H54 (cell line): Measurements from ENCODE around the gene CDH23.
"Not testable (repeated sequence)": the region's sequence is repeated elsewhere in the genome, so short reads cannot be mapped to it uniquely, and the experiment has no call there.

Source experiments
- DNase-seq: peaks from one replicate; pipeline ENCODE4 v3.0.0; 2011; ENCODE audit warnings: low spot score, mixed read lengths; ENCODE audit not compliant: insufficient read length
- FAIRE-seq: peaks from 3 replicates; lab custom pipeline; 2011; peaks lifted over from hg19 to GRCh38; lab: Jason Lieb, UNC
- POLR2A ChIP-seq: IDR thresholded peaks from 2 replicates; pipeline ENCODE4 v1.6.1; 2011; ENCODE audit warnings: low read depth, mild to moderate bottlenecking, low read length

CDH23 gene

GRCh38 chr10:71849461-71849908 is 452.8 kb downstream of the CDH23 start:
- no peak for TF ChIP-seq POLR2A
- FAIRE-seq (no peak), DNase-seq (no peak)

GRCh38 chr10:71850021-71850742 is 453.5 kb downstream of the CDH23 start:
- DNase-seq (no peak), FAIRE-seq (no peak)
- TF ChIP-seq POLR2A = no peak

GRCh38 chr10:71850743-71851464 is 454.2 kb downstream of the CDH23 start, which contains the start of gene PSAP:
Gene PSAP (minus strand): TSS chr10:71851251. CDS start chr10:71851221, 30 bp downstream.
- peak; percentile 99 for TF ChIP-seq POLR2A
- DNase-seq (peak; percentile 97), FAIRE-seq (peak; percentile 95)

GRCh38 chr10:71851465-71852095 is 454.9 kb downstream of the CDH23 start:
- not testable (repeated sequence) for DNase-seq, FAIRE-seq

- FAIRE-seq = no peak
- no peak for TF ChIP-seq POLR2A
- no peak for DNase-seq
Measured at GRCh38 chr10:71852355-71852937, 455.7 kb downstream of the CDH23 start.

- no peak for TF ChIP-seq POLR2A
- no peak for DNase-seq
- no peak for FAIRE-seq
Measured at GRCh38 chr10:71854031-71854430, 457.3 kb downstream of the CDH23 start.

- TF ChIP-seq POLR2A = no peak
- FAIRE-seq (no peak), DNase-seq (no peak)
Measured at GRCh38 chr10:71856619-71857018, 459.9 kb downstream of the CDH23 start.

GRCh38 chr10:71857934-71858890 is 461.5 kb downstream of the CDH23 start:
- TF ChIP-seq POLR2A = no peak
- FAIRE-seq (no peak), DNase-seq (no peak)

GRCh38 chr10:71860243-71861029 is 463.7 kb downstream of the CDH23 start:
- DNase-seq (peak; percentile 94), FAIRE-seq (peak; percentile 94)
- peak; percentile 34 for TF ChIP-seq POLR2A

- FAIRE-seq (no peak), DNase-seq (no peak)
- TF ChIP-seq POLR2A = no peak
Measured at GRCh38 chr10:71863203-71863602, 466.5 kb downstream of the CDH23 start.

- DNase-seq (peak; percentile 52), FAIRE-seq (no peak)
- no peak for TF ChIP-seq POLR2A
Measured at GRCh38 chr10:71864911-71865361, 468.2 kb downstream of the CDH23 start.
